H1 (cell line): ENCODE results near the gene FAM131C.

ENCODE experiments used
- ASH2L ChIP-seq: fragments of 200-600, 300-600 bp; sonication (generic); IDR thresholded peaks from one replicate; pipeline ENCODE4 v1.7.1; 2017; ENCODE audit warnings: low read length
- CREB1 ChIP-seq: IDR thresholded peaks from 2 replicates; pipeline ENCODE4 v1.6.1; 2012; ENCODE audit warnings: inconsistent platforms
- EP300 ChIP-seq, 2 experiments: IDR thresholded peaks; 1 replicate in 1 of 2; 2 replicates in 1 of 2; pipeline ENCODE4 v1.6.1; 2011 to 2012; ENCODE audit warnings: low read depth in 2 of 2, low read length in 2 of 2, mild to moderate bottlenecking in 2 of 2, borderline replicate concordance in 1 of 2, inconsistent platforms in 1 of 2, moderate library complexity in 1 of 2
- EZH2 ChIP-seq: fragments of 200-600 bp; sonication (generic); IDR thresholded peaks from 2 replicates; pipeline ENCODE4 v1.7.1; 2012; ENCODE audit warnings: low read depth, mild to moderate bottlenecking, moderate library complexity, low read length, inconsistent platforms; ENCODE audit not compliant: severe bottlenecking
- GABPA ChIP-seq: IDR thresholded peaks from 2 replicates; pipeline ENCODE4 v1.6.1; 2011; ENCODE audit warnings: mild to moderate bottlenecking, low read length, moderate library complexity, borderline replicate concordance; ENCODE audit not compliant: insufficient read depth
- HDAC2 ChIP-seq, 2 experiments: fragments of 300-600 bp in 1 of 2; sonication (generic) in 1 of 2; IDR thresholded peaks; 2 replicates each; pipeline ENCODE4 v1.6.1; 2011 to 2012; ENCODE audit warnings: low read depth in 2 of 2, low read length in 2 of 2, mild to moderate bottlenecking in 2 of 2, moderate library complexity in 2 of 2, borderline replicate concordance in 1 of 2, inconsistent platforms in 1 of 2
- MAFK ChIP-seq: IDR thresholded peaks from 2 replicates; pipeline ENCODE4 v1.6.1; 2012; ENCODE audit warnings: low read depth, mild to moderate bottlenecking, improper control_type of control experiment, low read length
- MAX ChIP-seq: IDR thresholded peaks from 2 replicates; pipeline ENCODE4 v1.6.1; 2012; ENCODE audit warnings: inconsistent platforms
- POLR2A ChIP-seq, 2 experiments: IDR thresholded peaks; 1 replicate in 1 of 2; 2 replicates in 1 of 2; pipeline ENCODE4 v1.6.1; 2011; ENCODE audit warnings: low read depth in 2 of 2, low read length in 2 of 2, mild to moderate bottlenecking in 2 of 2; ENCODE audit errors: control extremely low read depth in 1 of 2
- POLR2AphosphoS5 ChIP-seq: IDR thresholded peaks from 2 replicates; pipeline ENCODE4 v1.6.1; 2011; ENCODE audit warnings: low read depth, low read length
- SIN3A ChIP-seq, 2 experiments: IDR thresholded peaks in 1 of 2; conservative IDR thresholded peaks in 1 of 2; 2 replicates each; pipeline ENCODE4 v1.6.1; 2011 to 2012; ENCODE audit warnings: low read length in 2 of 2, improper control_type of control experiment in 1 of 2, low read depth in 1 of 2, mild to moderate bottlenecking in 1 of 2
- SP1 ChIP-seq: IDR thresholded peaks from 2 replicates; pipeline ENCODE4 v1.6.1; 2011; ENCODE audit warnings: low read depth, low read length
- TF ChIP-seq, protein P1 (sequence below), 3 experiments: IDR thresholded peaks; 1 replicate in 2 of 3; 2 replicates in 1 of 3; pipeline versions ENCODE4 v1.5.1 to v1.6.1; 2011; ENCODE audit warnings: low read length in 3 of 3, mild to moderate bottlenecking in 3 of 3, inconsistent platforms in 2 of 3, low read depth in 1 of 3, moderate library complexity in 1 of 3; ENCODE audit not compliant: insufficient read depth in 1 of 3; ENCODE audit errors: control extremely low read depth in 1 of 3
- TF ChIP-seq, protein P2 (sequence below): IDR thresholded peaks from 2 replicates; pipeline ENCODE4 v1.6.1; 2012; ENCODE audit warnings: low read length, inconsistent platforms

- TF ChIP-seq MAFK (no peak), MAX (no peak), GABPA (no peak), CREB1 (no peak), ASH2L (no peak), POLR2AphosphoS5 (no peak), POLR2A (IDR thresholded peaks at IDR 0.05; ENCODE audit: control extremely low read depth in 1 of 2, low read depth in 2 of 2, low read length in 2 of 2) (no peak), SP1 (no peak), SIN3A (conservative IDR thresholded peaks at IDR 0.05 in 1 of 2, IDR thresholded peaks at IDR 0.05 in 1 of 2; ENCODE audit: low read depth in 1 of 2, low read length in 2 of 2) (no peak), EP300 (IDR thresholded peaks at IDR 0.05; ENCODE audit: borderline replicate concordance in 1 of 2, low read depth in 2 of 2, low read length in 2 of 2) (no peak), HDAC2 (IDR thresholded peaks at IDR 0.05; ENCODE audit: borderline replicate concordance in 1 of 2, low read depth in 2 of 2, low read length in 2 of 2) (no peak), EZH2 (no peak)
- TF ChIP-seq, protein P1, sequence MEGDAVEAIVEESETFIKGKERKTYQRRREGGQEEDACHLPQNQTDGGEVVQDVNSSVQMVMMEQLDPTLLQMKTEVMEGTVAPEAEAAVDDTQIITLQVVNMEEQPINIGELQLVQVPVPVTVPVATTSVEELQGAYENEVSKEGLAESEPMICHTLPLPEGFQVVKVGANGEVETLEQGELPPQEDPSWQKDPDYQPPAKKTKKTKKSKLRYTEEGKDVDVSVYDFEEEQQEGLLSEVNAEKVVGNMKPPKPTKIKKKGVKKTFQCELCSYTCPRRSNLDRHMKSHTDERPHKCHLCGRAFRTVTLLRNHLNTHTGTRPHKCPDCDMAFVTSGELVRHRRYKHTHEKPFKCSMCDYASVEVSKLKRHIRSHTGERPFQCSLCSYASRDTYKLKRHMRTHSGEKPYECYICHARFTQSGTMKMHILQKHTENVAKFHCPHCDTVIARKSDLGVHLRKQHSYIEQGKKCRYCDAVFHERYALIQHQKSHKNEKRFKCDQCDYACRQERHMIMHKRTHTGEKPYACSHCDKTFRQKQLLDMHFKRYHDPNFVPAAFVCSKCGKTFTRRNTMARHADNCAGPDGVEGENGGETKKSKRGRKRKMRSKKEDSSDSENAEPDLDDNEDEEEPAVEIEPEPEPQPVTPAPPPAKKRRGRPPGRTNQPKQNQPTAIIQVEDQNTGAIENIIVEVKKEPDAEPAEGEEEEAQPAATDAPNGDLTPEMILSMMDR (IDR thresholded peaks at IDR 0.05; ENCODE audit: control extremely low read depth in 1 of 3, insufficient read depth in 1 of 3, low read depth in 1 of 3, low read length in 3 of 3), result no peak
- TF ChIP-seq, protein P2, sequence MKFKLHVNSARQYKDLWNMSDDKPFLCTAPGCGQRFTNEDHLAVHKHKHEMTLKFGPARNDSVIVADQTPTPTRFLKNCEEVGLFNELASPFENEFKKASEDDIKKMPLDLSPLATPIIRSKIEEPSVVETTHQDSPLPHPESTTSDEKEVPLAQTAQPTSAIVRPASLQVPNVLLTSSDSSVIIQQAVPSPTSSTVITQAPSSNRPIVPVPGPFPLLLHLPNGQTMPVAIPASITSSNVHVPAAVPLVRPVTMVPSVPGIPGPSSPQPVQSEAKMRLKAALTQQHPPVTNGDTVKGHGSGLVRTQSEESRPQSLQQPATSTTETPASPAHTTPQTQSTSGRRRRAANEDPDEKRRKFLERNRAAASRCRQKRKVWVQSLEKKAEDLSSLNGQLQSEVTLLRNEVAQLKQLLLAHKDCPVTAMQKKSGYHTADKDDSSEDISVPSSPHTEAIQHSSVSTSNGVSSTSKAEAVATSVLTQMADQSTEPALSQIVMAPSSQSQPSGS, result no peak
Observed at GRCh38 chr1:16063226-16063829, 10.1 kb downstream of the FAM131C start.
